Testis (tissue), 3 donors: Measurements from ENCODE around the gene LRP1B. TPM values are rescaled to one million over a fixed set of nuclear protein-coding genes. Genes with fewer than 3 reads are reported as not detected.

Experiments used
- DNase-seq: peaks from one replicate; pipeline ENCODE4 v3.0.0-alpha.2; 2019
- H3K27ac ChIP-seq, 2 donors: fragments of 200-600 bp; sonication (generic); one replicate each; pipeline ENCODE4 v1.5.1; 2019
- H3K27me3 ChIP-seq: fragments of 200-600 bp; sonication (generic); one replicate; pipeline ENCODE4 v1.5.1; 2019
- H3K36me3 ChIP-seq: fragments of 200-600 bp; sonication (generic); one replicate; pipeline ENCODE4 v1.5.1; 2017; ENCODE audit warnings: low read depth; ENCODE audit errors: missing control alignments
- H3K4me1 ChIP-seq: fragments of 200-600 bp; sonication (generic); one replicate; pipeline ENCODE4 v1.5.1; 2019
- H3K4me3 ChIP-seq, 2 donors: fragments of 200-600 bp; sonication (generic); one replicate each; pipeline ENCODE4 v1.5.1; 2017 to 2019
- H3K9me3 ChIP-seq: fragments of 200-600 bp; sonication (generic); one replicate; pipeline ENCODE4 v1.5.1; 2017
- POLR2A ChIP-seq: fragments of 450-650 bp; IDR thresholded peaks from one replicate; pipeline ENCODE4 v1.6.1; 2017; ENCODE audit warnings: antibody characterized with exemption, mild to moderate bottlenecking, moderate library complexity
- WGBS, 2 donors: methylation state at CpG; one replicate each; pipeline ENCODE4 v1.1.5; 2018; 5-methylcytosine and 5-hydroxymethylcytosine counted together
- intact Hi-C: fragments of 100-400 bp; cut with DNase I; formaldehyde crosslinking; loops from one replicate; pipeline ENCODE4 v1.15.1; 2023; ENCODE audit warnings: low total_unique reads
- polyA plus RNA-seq: library from polyadenylated mRNA; stranded (reverse); fragments of 350-450 nt; fragmentation: Illumina TruSeq; extraction: RNeasy Lipid Tissue Mini Kit (QIAGEN cat#74804); gene quantifications from one replicate; pipeline ENCODE4 v1.2.3, GENCODE V29; 2014; ENCODE audit warnings: low read depth, low replicate concordance; ENCODE audit not compliant: insufficient read depth
- total RNA-seq, 2 donors: library from RNA; depleted of rRNA; stranded (reverse); fragments of >200 nt; gene quantifications; one replicate each; pipeline ENCODE4 v1.2.3, GENCODE V29; 2016
- TF ChIP-seq, protein P1 (sequence below), 3 experiments: fragments of 450-650 bp in 2 of 3; fragments of 200-600 bp in 1 of 3; sonication (generic) in 1 of 3; IDR thresholded peaks; one replicate each; pipeline ENCODE4 v1.5.1; 2016 to 2019; ENCODE audit warnings: antibody characterized with exemption in 3 of 3, mild to moderate bottlenecking in 2 of 3, moderate library complexity in 1 of 3

The LRP1B gene
- total and polyA plus RNA-seq, 3 donors from 2014 or later = 0.79 to 1.9 (median 0.84) TPM

DNA sequence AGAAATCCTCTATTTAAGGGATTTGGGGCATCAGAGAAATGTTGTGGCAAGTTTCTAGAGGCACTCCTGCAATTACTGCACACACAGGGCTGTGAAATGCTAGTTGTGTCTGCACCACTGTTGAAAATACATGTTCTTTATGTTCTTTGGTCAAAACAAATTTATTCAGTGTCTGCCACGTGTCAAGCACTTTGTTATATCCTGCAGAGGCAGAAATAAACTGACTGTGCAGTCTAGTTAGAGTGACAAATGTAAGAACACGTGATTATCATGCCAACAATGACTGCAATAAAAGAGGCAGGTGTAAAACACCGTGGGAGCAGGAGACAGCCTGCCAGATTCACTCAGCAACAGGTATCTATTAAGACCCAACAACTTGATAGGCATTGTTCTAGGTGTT is 423.3 kb downstream of the LRP1B start:
- 79 to 82% methylated on average over 3 of the region's 3 CpGs for WGBS, 2 donors
- intact Hi-C loops = no loop called here

DNA sequence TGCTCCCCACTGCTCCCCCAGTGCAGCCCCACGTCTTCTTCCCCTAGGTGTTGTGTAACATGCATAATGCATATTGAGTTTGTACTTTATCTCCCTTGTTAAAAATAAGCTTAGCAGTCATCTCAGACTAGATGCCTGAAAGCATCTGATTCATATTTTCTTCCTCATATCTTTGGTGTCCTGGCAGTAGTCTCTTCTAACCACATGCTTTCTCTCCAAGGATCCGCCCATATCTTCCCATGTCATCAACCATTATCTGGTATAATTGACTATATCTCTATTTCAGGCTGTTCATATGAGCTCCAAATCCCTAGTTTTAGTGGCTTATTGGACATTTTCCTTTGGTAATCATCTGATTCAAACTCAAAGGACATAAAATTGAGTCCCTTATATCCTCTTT is 426.3 kb downstream of the LRP1B start:
- TF ChIP-seq, protein P1, sequence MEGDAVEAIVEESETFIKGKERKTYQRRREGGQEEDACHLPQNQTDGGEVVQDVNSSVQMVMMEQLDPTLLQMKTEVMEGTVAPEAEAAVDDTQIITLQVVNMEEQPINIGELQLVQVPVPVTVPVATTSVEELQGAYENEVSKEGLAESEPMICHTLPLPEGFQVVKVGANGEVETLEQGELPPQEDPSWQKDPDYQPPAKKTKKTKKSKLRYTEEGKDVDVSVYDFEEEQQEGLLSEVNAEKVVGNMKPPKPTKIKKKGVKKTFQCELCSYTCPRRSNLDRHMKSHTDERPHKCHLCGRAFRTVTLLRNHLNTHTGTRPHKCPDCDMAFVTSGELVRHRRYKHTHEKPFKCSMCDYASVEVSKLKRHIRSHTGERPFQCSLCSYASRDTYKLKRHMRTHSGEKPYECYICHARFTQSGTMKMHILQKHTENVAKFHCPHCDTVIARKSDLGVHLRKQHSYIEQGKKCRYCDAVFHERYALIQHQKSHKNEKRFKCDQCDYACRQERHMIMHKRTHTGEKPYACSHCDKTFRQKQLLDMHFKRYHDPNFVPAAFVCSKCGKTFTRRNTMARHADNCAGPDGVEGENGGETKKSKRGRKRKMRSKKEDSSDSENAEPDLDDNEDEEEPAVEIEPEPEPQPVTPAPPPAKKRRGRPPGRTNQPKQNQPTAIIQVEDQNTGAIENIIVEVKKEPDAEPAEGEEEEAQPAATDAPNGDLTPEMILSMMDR (IDR thresholded peaks at IDR 0.05) = no peak
- TF ChIP-seq POLR2A = no peak
- no peak for DNase-seq
- no peak overlapping the region for H3K27ac ChIP-seq
- H3K9me3 ChIP-seq = no peaks in the 10 kb centered on the region
- intact Hi-C loops = no loop called here
- H3K4me3 ChIP-seq = no peak overlapping the region
- no peaks in the 10 kb centered on the region for H3K4me1 ChIP-seq
- WGBS, 2 donors = 84 to 88% methylated on average over 2 of the region's 2 CpGs
- H3K36me3 ChIP-seq = no peaks in the 10 kb centered on the region
- H3K27me3 ChIP-seq = no peaks in the 10 kb centered on the region

More for the DNA sequence above, 423.3 kb downstream of the LRP1B start:
- H3K4me3 ChIP-seq = no peak overlapping the region
- no peaks in the 10 kb centered on the region for H3K9me3 ChIP-seq
- no peaks in the 10 kb centered on the region for H3K4me1 ChIP-seq
- no peaks in the 10 kb centered on the region for H3K27me3 ChIP-seq
- no peaks in the 10 kb centered on the region for H3K36me3 ChIP-seq
- no peak for DNase-seq
- TF ChIP-seq, protein P1 (IDR thresholded peaks at IDR 0.05) = no peak
- TF ChIP-seq POLR2A = no peak
- H3K27ac ChIP-seq = no peak overlapping the region

DNA sequence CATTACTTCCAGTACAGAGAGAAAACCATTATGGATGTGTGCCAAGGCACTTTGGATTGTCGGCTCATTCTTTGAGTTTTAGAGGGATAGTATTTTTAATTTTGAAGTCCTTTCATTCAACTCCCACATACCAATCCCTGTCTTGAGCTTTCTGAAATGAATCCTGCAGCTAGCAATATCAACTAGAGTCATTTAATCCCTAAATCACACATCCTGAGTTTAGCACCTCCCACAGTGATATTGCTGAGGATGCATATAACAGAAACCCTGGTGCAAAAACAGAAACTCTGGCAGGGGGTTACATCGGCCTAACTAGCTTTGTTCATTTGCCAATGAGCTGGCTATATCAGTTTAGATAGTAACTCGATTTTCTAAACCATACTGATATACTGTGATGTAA is 427.3 kb downstream of the LRP1B start:
- Histone ChIP-seq H3K9me3 (no peaks in the 10 kb centered on the region), H3K27me3 (no peaks in the 10 kb centered on the region), H3K4me3 (no peak overlapping the region), H3K4me1 (no peaks in the 10 kb centered on the region), H3K27ac (no peak overlapping the region), H3K36me3 (no peaks in the 10 kb centered on the region)
- 60 to 63% methylated on average over 3 of the region's 3 CpGs for WGBS, 2 donors
- intact Hi-C loops = no loop called here
- TF ChIP-seq POLR2A = no peak
- TF ChIP-seq, protein P1 (IDR thresholded peaks at IDR 0.05) = no peak
- DNase-seq = no peak

DNA sequence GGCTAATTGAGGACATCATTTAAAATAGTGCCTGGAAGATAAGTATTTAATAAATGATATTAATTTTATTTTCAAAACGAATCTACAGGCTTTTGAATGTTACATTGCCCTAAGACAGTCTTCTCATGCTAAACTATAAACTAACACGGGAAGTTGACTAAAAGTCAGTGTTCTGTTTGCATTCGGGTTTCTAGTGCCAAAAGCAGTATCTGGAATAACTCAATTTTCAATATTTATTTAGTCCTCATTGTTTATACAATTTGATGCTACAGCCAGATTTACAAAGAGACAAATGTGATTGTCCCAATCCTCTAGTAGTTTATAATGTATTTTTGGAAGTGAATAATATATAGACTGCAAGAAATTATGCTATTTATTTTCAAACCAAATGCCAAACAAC is 429.2 kb downstream of the LRP1B start:
- intact Hi-C loops = no loop called here
- WGBS, 2 donors = 57 to 71% methylated on average over 3 of the region's 3 CpGs
- H3K4me3 ChIP-seq = no peak overlapping the region
- H3K36me3 ChIP-seq = no peaks in the 10 kb centered on the region
- H3K27ac ChIP-seq = no peak overlapping the region
- DNase-seq = no peak
- no peaks in the 10 kb centered on the region for H3K9me3 ChIP-seq
- H3K4me1 ChIP-seq = no peaks in the 10 kb centered on the region
- no peaks in the 10 kb centered on the region for H3K27me3 ChIP-seq
- TF ChIP-seq POLR2A = no peak
- TF ChIP-seq, protein P1 (IDR thresholded peaks at IDR 0.05) = no peak

DNA sequence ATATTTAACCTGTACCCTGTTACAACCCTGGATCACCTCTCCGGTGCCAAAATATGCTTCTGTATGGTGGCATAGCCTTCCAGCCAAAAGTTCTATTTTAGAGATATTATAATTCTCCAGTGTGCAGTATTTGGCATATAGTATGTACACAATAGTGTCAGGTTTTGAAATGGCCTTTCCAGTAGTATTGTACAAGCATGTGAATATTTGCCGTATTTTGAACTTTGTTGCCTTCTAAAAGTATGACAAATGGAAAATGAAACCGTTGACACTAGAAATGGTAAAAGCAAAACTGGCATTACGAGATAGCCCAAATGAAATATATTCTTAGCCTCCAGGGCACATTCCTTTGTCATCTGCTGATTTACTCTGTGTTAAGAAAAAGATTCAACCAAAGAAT is 431.2 kb downstream of the LRP1B start:
- H3K27ac ChIP-seq = no peak overlapping the region
- TF ChIP-seq POLR2A = no peak
- TF ChIP-seq, protein P1 (IDR thresholded peaks at IDR 0.05) = no peak
- intact Hi-C loops = no loop called here
- H3K4me3 ChIP-seq = no peak overlapping the region
- no peaks in the 10 kb centered on the region for H3K27me3 ChIP-seq
- DNase-seq = no peak
- H3K36me3 ChIP-seq = no peaks in the 10 kb centered on the region
- 89 to 95% methylated on average over 4 of the region's 4 CpGs for WGBS, 2 donors
- H3K4me1 ChIP-seq = no peaks in the 10 kb centered on the region
- no peaks in the 10 kb centered on the region for H3K9me3 ChIP-seq
